Measurements from ENCODE around the gene CCDC85C.

Gene CCDC85C

GRCh38 chr14:99605299-99605961 is 1.4 kb upstream of the CCDC85C start:
- peak; percentile 62 to 68 for DNase-seq (ENCODE audit: low read depth in 2 of 2)

- DNase-seq (ENCODE audit: low read depth in 2 of 2), result peak in 1 of 2 donors; percentile 15
Observed at GRCh38 chr14:99604766-99605298, 825 bp upstream of the CCDC85C start.

- DNase-seq (ENCODE audit: low read depth in 2 of 2), result peak; percentile 84 to 93
Observed at GRCh38 chr14:99604278-99604765, 315 bp upstream of the CCDC85C start.

GRCh38 chr14:99602788-99603415 is 1.1 kb downstream of the CCDC85C start:
- DNase-seq (ENCODE audit: low read depth in 2 of 2), result no peak

DNA sequence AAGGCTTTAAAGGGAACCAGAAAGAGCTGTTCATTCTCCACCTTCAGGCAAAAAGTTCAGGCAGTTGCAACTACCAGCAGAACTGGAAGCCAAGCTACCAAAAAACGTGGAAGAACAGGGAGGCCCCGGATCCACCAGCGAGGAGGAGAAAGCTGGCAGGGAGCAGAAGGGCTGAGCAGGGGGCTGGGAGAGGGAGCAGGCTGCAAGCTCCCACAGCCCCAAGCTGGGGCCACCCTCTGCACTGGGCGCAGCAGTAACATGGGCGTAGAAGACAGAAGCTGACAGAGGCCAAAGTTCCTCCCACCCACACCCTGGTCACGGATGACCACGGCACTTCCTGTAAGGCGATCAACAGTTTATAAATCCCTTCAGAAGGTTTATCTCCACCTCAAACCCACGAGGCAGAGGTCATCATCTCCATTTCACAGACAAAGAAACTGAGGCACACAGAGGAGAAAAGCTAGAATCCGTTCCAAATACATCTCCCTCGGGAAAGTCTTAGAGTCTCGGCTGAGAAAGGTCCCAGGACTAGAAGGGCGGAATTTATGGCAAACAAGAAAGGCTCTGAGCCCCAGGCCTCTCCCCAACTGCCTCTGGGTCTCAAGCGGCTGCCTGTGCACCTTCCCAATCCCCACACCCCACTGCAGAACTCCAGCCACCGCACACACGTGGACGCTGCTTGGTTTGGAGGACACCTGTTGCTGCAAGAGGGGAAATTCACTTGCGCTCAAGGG is 1.8 kb downstream of the CCDC85C start:
- no peak for DNase-seq (ENCODE audit: low read depth in 2 of 2)

DNA sequence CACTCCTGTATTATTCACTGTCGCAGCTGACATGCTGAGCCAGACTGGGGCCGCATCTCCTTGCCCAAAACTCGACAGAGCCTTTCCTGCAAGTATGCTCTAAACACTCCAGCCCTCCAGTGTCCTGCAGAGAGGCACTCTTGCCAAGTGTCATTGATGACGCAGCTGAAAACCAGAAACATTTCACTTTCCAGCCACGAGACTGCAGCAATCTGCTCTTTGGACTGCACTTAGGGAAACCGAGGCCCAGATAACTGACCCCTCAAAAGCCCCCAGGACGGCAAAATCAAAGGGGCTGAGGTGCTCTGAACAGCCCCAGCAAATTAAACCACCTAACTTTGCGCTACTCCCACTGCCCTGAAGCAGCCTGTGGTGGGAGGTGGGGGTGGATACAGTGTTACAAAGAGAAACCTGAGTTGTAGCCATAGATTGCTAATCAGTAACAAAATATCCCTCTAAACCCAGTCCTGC is 2.6 kb downstream of the CCDC85C start:
- DNase-seq (ENCODE audit: low read depth in 2 of 2), result no peak

GRCh38 chr14:99600232-99600888 is 3.6 kb downstream of the CCDC85C start:
- no peak for DNase-seq (ENCODE audit: low read depth in 2 of 2)

GRCh38 chr14:99599393-99599792 is 4.6 kb downstream of the CCDC85C start:
- DNase-seq (ENCODE audit: low read depth in 2 of 2), result no peak

GRCh38 chr14:99598774-99599173 is 5.2 kb downstream of the CCDC85C start:
- DNase-seq (ENCODE audit: low read depth in 2 of 2), result no peak

DNA sequence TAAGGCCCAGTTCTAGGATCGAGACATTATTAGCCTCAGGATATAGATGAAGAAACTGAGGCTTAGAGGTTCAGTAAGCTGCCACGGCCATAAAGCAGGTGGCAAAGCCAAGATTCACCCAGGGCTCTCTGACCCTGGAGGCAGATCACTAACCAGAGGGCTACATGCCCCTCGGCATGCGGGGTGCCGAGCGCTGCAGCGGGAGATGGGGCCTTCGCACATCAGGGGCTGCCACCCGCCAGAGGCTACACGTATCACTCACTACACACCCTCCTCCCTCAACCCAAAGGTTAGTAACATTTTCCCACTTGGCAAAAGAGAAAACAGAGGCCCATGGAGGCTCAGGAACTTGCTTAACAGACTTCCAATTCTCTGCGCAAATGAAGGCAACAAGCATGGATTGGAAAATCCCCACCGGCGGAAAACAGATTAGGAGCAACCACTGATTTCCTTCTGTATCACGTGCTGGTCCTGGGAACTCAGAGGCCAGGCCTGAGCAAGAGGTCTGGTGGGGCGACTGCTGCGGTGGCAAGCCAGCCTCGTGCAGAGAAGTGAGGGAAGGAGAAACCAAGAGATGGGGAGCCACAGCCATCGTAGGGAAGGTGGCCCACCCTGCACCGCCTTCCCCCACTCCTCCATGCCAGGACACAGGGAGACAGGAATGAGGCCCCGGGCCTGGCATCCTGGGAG is 6.0 kb downstream of the CCDC85C start:
- no peak for DNase-seq (ENCODE audit: low read depth in 2 of 2)

DNA sequence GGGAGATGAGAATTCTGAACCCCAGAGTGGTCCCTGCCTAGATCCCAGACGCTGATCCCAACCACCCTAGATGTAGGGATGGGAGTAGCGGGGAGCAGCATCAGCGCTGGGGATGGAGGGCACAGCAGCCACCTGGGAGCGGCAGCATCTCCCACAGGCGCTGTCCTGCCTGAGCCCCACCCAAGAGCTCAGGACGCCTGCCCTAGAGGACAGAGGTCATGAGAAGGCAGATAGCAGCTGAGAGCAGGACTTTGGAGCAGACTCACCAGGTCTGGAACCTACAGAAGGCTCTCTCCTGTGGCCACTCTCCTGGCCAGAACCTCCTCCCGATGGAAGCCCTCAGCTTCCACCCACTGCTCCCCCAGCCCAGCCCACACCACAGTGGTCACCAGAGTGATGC is 7.2 kb downstream of the CCDC85C start:
- no peak for DNase-seq (ENCODE audit: low read depth in 2 of 2)

- no peak for DNase-seq (ENCODE audit: low read depth in 2 of 2)
Observed at GRCh38 chr14:99596071-99596627, 7.9 kb downstream of the CCDC85C start.

DNA sequence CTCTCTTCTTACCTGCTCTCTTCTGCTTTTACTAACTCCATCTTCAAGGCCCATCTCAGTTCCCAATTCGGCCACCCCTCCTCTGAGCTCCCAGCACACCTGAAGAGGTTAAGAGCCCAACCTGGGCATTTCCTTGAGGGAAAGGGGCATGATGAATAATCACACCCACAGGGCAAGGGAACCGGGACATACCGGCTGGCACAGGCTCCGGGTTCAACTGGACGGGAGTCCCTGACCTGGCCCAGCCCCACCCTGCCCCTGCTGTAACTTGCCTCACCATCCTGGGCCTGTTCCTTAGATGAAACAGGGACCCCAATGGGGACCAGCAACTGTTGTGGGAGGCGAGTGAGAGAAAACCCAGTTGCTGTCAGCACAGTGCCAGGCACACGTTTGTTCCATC is 8.5 kb downstream of the CCDC85C start:
- DNase-seq (ENCODE audit: low read depth in 2 of 2), result no peak

DNA sequence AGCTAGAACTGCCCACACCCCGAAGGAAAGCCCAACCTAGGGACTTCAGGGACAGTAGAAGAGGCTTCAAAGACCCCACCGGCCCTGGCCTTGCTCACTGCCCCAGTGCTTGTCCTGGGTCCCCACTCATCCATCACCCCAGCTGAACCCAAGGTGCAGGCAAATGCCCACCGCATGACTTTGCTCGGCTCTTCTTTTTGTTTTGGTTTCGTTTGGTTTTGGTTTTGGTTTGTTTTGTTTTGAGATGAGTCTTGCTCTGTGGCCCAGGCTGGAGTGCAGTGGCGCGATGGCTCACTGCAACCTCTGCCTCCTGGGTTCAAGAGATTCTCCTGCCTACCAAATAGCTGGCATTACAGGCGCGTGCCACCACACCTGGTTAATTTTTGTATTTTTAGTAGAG is 9.0 kb downstream of the CCDC85C start:
- DNase-seq (ENCODE audit: low read depth in 2 of 2), result no peak

DNA sequence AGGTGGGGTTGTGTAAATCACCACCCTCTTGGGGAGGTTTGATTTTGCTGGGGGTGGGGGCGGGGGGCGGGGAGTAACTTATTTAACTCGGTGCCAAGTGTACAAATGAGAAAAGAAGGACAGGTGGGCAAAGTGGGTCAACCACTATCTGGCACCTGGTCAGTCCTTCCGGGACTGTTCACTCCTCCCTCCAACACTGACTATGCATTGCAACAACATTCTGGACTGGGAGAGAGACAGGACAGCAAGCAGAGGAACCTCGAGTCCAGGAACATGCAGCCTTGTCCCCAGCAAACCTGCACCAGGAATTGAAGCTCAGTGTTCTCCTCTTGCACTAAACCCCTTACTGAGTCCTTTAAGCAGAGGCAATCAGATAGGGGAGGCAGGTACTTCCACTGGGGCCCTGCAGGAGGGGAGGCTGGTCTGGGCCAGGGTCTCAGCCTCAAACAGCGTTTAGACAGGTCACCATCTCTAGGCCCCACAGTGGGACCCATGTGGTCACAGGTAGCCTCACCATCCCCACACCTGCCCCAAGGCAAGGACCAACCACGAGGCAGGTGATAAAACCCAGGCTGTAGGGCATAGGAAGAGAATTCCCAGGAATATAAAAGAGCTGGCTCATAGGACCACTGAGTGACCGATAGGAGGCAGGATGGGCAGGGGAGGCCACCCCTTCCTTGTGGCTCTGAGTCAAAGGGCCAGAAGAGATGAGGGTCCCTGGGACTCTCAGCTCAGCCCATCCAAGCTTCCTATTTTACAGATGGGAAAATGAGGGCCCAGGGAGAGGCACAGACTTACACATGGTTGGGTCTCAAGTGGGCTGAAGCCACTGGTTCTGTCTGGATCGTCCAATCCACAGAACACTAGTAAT is 9.8 kb downstream of the CCDC85C start:
- no peak for DNase-seq (ENCODE audit: low read depth in 2 of 2)

- DNase-seq (ENCODE audit: low read depth in 2 of 2), result no peak
Observed at GRCh38 chr14:99592933-99593753, 10.9 kb downstream of the CCDC85C start.

GRCh38 chr14:99592394-99592793 is 11.6 kb downstream of the CCDC85C start:
- no peak for DNase-seq (ENCODE audit: low read depth in 2 of 2)

GRCh38 chr14:99590746-99591555 is 13.1 kb downstream of the CCDC85C start:
- no peak for DNase-seq (ENCODE audit: low read depth in 2 of 2)

All from stimulated activated CD8-positive, alpha-beta memory T cell treated with anti-CD3 and anti-CD28 coated beads, Interleukin-15, amount 100 ng/mL, for 4 hours (primary cell).